Measurements from ENCODE around the gene TRAK1.

DNA sequence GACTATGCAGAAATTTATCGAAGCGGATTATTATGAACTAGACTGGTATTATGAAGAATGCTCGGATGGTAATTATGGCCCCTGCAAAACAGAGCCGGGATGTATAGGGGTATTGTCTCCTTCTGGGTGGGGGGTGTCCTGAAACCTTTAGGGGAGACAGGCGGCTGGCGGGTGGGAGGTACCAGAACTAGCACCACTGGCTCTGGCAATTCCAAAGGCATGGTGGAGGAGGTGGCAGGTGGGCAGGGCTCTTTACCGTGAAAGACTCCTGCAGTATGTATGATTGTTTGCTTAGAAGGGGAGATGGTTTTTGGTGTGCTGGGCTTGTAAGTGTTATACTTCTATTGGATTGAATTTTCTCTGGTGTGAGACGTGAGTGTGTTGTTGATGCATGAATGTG, 58.4 kb downstream of the TRAK1 start:
- TF ChIP-seq, protein P1, sequence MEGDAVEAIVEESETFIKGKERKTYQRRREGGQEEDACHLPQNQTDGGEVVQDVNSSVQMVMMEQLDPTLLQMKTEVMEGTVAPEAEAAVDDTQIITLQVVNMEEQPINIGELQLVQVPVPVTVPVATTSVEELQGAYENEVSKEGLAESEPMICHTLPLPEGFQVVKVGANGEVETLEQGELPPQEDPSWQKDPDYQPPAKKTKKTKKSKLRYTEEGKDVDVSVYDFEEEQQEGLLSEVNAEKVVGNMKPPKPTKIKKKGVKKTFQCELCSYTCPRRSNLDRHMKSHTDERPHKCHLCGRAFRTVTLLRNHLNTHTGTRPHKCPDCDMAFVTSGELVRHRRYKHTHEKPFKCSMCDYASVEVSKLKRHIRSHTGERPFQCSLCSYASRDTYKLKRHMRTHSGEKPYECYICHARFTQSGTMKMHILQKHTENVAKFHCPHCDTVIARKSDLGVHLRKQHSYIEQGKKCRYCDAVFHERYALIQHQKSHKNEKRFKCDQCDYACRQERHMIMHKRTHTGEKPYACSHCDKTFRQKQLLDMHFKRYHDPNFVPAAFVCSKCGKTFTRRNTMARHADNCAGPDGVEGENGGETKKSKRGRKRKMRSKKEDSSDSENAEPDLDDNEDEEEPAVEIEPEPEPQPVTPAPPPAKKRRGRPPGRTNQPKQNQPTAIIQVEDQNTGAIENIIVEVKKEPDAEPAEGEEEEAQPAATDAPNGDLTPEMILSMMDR (conservative IDR thresholded peaks at IDR 0.05; ENCODE audit: low read length): no peak
- no peak for TF ChIP-seq EZH2phosphoT487 (IDR thresholded peaks at IDR 0.05; ENCODE audit: borderline replicate concordance)
